Fibroblast of lung (primary cell): Measurements from ENCODE around the gene AFAP1L1.

Experiments
- EZH2 ChIP-seq: IDR thresholded peaks from 2 replicates; pipeline ENCODE4 v1.5.1; 2012; ENCODE audit warnings: low read length, control low read depth, mild to moderate bottlenecking; ENCODE audit errors: missing control alignments
- TF ChIP-seq, protein P1 (sequence below), 2 donors: IDR thresholded peaks in 1 of 2; conservative IDR thresholded peaks in 1 of 2; 1 replicate in 1 of 2; 2 replicates in 1 of 2; pipeline ENCODE4 v1.5.1; 2011 to 2012; ENCODE audit warnings: low read length in 2 of 2, control low read depth in 1 of 2, inconsistent platforms in 1 of 2, low read depth in 1 of 2, mild to moderate bottlenecking in 1 of 2

DNA sequence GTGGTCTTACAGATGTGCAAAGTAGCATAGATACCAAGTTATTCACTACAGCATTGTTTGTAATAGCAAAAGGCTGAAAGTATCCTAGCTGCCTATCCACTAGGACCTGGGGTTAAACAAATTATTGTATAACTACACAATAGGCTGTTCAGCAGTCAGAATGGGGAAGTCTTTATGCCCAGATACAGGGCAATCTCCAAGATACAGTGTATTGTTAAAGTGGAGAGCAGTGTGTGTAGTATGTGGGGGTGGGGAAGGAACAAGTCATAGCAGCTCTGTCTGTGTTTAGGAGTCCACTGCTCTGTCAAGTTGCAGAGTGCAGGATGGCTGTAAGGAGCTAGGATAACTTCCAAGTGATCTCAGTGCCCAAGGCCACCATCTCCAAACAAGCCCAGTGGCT, 91.7 kb downstream of the AFAP1L1 start:
- TF ChIP-seq, protein P1, sequence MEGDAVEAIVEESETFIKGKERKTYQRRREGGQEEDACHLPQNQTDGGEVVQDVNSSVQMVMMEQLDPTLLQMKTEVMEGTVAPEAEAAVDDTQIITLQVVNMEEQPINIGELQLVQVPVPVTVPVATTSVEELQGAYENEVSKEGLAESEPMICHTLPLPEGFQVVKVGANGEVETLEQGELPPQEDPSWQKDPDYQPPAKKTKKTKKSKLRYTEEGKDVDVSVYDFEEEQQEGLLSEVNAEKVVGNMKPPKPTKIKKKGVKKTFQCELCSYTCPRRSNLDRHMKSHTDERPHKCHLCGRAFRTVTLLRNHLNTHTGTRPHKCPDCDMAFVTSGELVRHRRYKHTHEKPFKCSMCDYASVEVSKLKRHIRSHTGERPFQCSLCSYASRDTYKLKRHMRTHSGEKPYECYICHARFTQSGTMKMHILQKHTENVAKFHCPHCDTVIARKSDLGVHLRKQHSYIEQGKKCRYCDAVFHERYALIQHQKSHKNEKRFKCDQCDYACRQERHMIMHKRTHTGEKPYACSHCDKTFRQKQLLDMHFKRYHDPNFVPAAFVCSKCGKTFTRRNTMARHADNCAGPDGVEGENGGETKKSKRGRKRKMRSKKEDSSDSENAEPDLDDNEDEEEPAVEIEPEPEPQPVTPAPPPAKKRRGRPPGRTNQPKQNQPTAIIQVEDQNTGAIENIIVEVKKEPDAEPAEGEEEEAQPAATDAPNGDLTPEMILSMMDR (conservative IDR thresholded peaks at IDR 0.05 in 1 of 2, IDR thresholded peaks at IDR 0.05 in 1 of 2; ENCODE audit: low read depth in 1 of 2, low read length in 2 of 2) = no peak
- TF ChIP-seq EZH2 = no peak
